Thyroid gland (tissue), 4 donors: ENCODE data around the gene ST6GALNAC6. TPM values are rescaled to one million over a fixed set of nuclear protein-coding genes. Genes with fewer than 3 reads are reported as not detected.
A peak's percentile ranks its signal among the peaks of the same experiment; 100 is the strongest.

Experiments
- DNase-seq, 2 donors: peaks; one replicate each; pipeline ENCODE4 v3.0.0-alpha.2; 2019
- H3K27ac ChIP-seq, 3 donors: fragments of 200-600 bp; sonication (generic); 1 replicate in 2 of 3; 2 replicates in 1 of 3; pipeline ENCODE4 v1.5.1; 2016 to 2019; ENCODE audit warnings: mild to moderate bottlenecking in 1 of 3, moderate library complexity in 1 of 3
- H3K27me3 ChIP-seq: fragments of 200-600 bp; sonication (generic); one replicate; pipeline ENCODE4 v1.5.1; 2019
- H3K36me3 ChIP-seq, 2 donors: fragments of 200-600 bp; sonication (generic); one replicate each; pipeline ENCODE4 v1.5.1; 2016 to 2019
- H3K4me1 ChIP-seq, 2 donors: fragments of 200-600 bp; sonication (generic); one replicate each; pipeline ENCODE4 v1.5.1; 2017 to 2019
- H3K4me3 ChIP-seq, 3 donors: fragments of 200-600 bp; sonication (generic); replicated peaks in 1 of 3; 1 replicate in 2 of 3; 2 replicates in 1 of 3; pipeline ENCODE4 v1.5.1; 2016; ENCODE audit warnings: mild to moderate bottlenecking in 1 of 3
- H3K9me3 ChIP-seq: fragments of 200-600 bp; sonication (generic); one replicate; pipeline ENCODE4 v1.5.1; 2017
- POLR2A ChIP-seq, 2 donors: fragments of 450-650 bp; IDR thresholded peaks; one replicate each; pipeline ENCODE4 v1.6.1; 2017; ENCODE audit warnings: antibody characterized with exemption in 2 of 2, mild to moderate bottlenecking in 2 of 2, moderate library complexity in 1 of 2
- WGBS, 2 donors: methylation state at CpG; one replicate each; pipeline ENCODE4 v1.1.5; 2017; 5-methylcytosine and 5-hydroxymethylcytosine counted together
- intact Hi-C: fragments of 100-400 bp; cut with DNase I; formaldehyde crosslinking; loops from one replicate; pipeline ENCODE4 v1.15.1; 2023
- total RNA-seq, 4 donors: library from RNA; depleted of rRNA; stranded (reverse); fragments of >200 nt; gene quantifications; one replicate each; pipeline ENCODE4 v1.2.3, GENCODE V29; 2016
- TF ChIP-seq, protein P1 (sequence below), 6 experiments: fragments of 200-600 bp in 3 of 6; fragments of 450-650 bp in 3 of 6; sonication (generic) in 3 of 6; IDR thresholded peaks; one replicate each; pipeline ENCODE4 v1.5.1; 2016 to 2019; ENCODE audit warnings: antibody characterized with exemption in 6 of 6, mild to moderate bottlenecking in 2 of 6, inconsistent platforms in 1 of 6, moderate library complexity in 1 of 6

The ST6GALNAC6 gene
- total RNA-seq, 4 donors from 2014 or later: 39.2 to 124 (median 50.8) TPM

DNA sequence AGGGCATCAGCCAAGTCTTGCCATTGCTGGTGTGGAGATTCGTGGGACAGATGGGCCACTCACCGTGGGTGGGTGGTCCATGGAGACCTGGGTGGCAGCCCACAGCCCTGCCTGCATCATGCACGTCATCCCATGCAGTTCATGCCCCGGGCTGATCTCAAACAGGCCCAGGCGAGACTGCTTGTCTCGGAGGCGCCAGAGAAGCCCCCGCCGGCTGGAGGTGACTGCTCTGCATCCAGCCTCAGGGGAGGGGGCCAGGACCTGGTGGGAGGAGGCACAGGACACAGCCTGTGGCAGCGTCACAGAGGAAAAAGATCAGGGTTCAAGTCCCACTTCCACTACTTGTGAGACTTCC, 30.2 kb upstream of the ST6GALNAC6 start:
- H3K4me1 ChIP-seq: peaks cover 26 to 33% of the 10 kb centered on the region in 2 donors
- intact Hi-C loops: loop anchor here (5.0 to 10.0 kb wide), 2 partner anchors 142 to 425 kb away; partner anchors contain the start of gene CDK9
- no peaks in the 10 kb centered on the region for H3K27me3 ChIP-seq
- H3K36me3 ChIP-seq: no peaks in the 10 kb centered on the region
- no peak for DNase-seq
- TF ChIP-seq POLR2A (IDR thresholded peaks at IDR 0.05): no peak
- TF ChIP-seq, protein P1, sequence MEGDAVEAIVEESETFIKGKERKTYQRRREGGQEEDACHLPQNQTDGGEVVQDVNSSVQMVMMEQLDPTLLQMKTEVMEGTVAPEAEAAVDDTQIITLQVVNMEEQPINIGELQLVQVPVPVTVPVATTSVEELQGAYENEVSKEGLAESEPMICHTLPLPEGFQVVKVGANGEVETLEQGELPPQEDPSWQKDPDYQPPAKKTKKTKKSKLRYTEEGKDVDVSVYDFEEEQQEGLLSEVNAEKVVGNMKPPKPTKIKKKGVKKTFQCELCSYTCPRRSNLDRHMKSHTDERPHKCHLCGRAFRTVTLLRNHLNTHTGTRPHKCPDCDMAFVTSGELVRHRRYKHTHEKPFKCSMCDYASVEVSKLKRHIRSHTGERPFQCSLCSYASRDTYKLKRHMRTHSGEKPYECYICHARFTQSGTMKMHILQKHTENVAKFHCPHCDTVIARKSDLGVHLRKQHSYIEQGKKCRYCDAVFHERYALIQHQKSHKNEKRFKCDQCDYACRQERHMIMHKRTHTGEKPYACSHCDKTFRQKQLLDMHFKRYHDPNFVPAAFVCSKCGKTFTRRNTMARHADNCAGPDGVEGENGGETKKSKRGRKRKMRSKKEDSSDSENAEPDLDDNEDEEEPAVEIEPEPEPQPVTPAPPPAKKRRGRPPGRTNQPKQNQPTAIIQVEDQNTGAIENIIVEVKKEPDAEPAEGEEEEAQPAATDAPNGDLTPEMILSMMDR (IDR thresholded peaks at IDR 0.05): no peak
- WGBS, 2 donors: 80 to 89% methylated on average over 4 to 5 of the region's 10 CpGs
- H3K4me3 ChIP-seq: no peak overlapping the region
- H3K27ac ChIP-seq: no peak overlapping the region
- H3K9me3 ChIP-seq: no peaks in the 10 kb centered on the region

DNA sequence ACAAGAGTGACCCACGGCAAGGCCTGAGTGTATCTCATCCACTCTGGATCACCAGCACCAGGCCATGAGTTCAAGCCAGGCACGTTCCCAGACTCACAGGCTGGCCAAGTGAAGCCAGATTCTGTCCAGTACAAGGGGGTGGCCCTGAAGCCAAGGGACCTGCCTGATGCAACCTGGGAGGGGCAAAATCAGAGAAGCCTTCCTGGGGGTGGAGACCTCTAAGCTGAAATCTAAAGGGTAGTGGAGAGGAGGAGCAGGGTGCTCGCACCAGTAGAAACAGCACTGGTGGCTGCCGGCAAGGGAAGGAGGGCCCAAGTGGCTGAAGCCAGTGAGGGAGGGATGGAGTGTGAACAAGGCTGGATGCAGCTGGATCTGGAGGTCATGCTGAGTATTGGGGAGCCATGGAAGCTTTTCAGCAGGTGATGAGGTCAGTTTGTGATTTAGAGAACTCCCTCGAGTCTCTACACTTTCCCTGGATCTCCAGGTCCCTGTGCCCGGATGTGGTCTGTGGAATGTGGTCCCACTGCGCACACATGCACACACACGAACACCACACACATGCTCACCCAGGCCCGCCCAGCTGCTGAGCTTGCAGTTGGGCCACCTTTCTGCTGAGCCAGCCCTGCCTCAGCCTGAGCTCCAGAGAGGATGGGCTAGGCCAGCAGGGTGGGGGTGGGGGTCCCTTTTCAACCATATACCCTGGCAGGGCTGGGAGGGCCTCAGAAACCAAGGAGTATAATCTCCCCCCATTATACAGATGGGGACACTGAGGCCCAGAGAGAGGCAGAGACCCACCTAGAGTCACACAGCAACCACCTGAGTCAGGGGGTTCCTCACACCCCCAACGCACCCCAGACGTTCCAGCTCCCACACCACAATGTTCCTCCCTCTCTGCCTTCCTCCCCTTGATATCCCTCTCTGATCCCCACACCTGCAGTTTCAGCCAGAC, 29.5 kb upstream of the ST6GALNAC6 start:
- intact Hi-C loops: loop anchor here (5.0 to 10.0 kb wide), 2 partner anchors 142 to 424 kb away; partner anchors contain the start of gene CDK9
- no peaks in the 10 kb centered on the region for H3K36me3 ChIP-seq
- WGBS, 2 donors: 79 to 81% methylated on average over 9 to 10 of the region's 11 CpGs
- TF ChIP-seq POLR2A (IDR thresholded peaks at IDR 0.05): no peak
- no peak overlapping the region for H3K4me3 ChIP-seq
- no peak for DNase-seq
- no peaks in the 10 kb centered on the region for H3K27me3 ChIP-seq
- no peaks in the 10 kb centered on the region for H3K9me3 ChIP-seq
- H3K4me1 ChIP-seq: peaks cover 26 to 33% of the 10 kb centered on the region in 2 donors
- no peak overlapping the region for H3K27ac ChIP-seq

DNA sequence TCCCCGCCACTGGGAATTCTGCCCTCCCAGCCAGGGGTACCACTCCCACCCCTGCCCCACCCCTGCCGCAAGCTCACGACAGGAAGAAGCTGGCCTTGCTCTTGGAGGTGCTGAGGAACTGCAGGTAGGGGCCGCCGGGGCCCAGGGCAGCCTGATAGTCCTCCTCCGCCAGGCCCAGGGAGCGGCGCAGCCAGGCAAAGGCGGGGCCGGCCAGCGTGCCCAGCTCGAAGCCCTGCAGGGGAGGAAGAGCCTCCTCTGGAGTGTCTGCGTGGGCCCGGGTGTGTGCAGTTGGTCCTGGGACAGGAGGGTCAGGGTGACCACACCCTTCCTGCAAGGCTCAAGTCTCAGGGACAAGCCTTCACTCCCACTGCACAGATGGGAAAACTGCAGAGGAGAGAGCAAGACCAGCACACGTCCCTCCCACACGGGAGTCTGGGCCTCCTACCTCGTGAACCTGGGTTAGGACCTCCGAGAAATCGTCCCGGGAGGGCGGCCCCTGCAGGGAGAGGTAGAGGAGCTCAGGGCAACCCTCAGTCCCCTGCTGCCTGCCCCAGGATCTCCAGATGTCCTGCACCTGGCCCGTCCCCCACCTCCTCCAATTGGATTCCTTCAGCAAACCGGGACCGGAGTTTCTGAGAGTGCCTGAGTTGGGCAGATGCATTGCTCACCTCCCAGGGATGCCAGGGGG, 28.7 kb upstream of the ST6GALNAC6 start:
- Histone ChIP-seq H3K4me3 (no peak overlapping the region), H3K9me3 (no peaks in the 10 kb centered on the region), H3K27ac (no peak overlapping the region), H3K36me3 (no peaks in the 10 kb centered on the region), H3K4me1 (peaks cover 26 to 33% of the 10 kb centered on the region in 2 donors), H3K27me3 (no peaks in the 10 kb centered on the region)
- 44 to 53% methylated on average over 11 of the region's 24 CpGs for WGBS, 2 donors
- no peak for DNase-seq
- TF ChIP-seq, protein P1 (IDR thresholded peaks at IDR 0.05): no peak
- TF ChIP-seq POLR2A (IDR thresholded peaks at IDR 0.05): no peak
- intact Hi-C loops: loop anchor here (5.0 to 10.0 kb wide), 2 partner anchors 141 to 423 kb away; partner anchors contain the start of gene CDK9

DNA sequence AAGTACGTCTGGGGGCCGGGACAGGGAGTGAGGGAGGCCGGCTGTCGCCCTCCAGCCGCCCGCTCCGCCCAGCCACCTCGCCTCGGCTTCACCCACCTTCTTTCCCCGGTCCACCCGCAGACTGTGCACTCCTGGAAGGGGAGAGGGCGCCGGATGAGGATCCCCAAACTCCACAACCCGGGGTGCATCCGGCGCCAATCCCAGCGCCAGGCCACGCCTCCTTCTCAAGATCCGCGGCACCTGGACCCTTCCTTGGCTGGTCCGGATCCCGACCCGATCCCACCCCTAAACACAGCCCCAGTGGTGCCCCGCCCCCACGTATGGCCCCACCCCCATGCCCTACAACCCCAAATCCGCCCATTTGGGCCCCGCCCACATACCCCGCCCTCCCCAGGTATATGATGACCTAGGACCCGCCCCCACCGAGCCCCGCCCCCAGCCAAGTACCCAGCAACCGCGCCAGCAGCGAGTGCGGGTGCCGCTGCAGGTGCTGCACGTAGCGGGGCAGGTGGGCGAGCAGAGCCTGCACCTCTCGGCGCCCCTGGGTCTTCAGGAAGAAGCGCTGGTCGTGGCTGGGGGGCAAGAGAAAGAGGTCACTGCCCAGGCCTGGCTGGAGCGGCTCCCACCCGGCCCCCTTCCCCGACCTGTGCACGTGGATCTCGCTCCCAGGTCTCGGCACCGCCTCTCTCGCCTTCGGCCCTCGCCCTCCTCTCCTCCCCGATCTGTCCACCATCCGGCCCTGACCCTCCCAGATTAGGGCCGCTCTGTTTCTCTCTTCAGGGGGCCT, 28.0 kb upstream of the ST6GALNAC6 start:
- DNase-seq: peak in 1 of 2 donors; percentile 64
- intact Hi-C loops: loop anchor here (5.0 to 10.0 kb wide), 2 partner anchors 140 to 423 kb away; partner anchors contain the start of gene CDK9
- H3K27ac ChIP-seq: no peak overlapping the region
- H3K9me3 ChIP-seq: no peaks in the 10 kb centered on the region
- no peaks in the 10 kb centered on the region for H3K36me3 ChIP-seq
- no peak for TF ChIP-seq POLR2A (IDR thresholded peaks at IDR 0.05)
- TF ChIP-seq, protein P1 (IDR thresholded peaks at IDR 0.05): no peak
- 9 to 14% methylated on average over 14 to 31 of the region's 56 CpGs for WGBS, 2 donors
- no peak overlapping the region for H3K4me3 ChIP-seq
- H3K27me3 ChIP-seq: no peaks in the 10 kb centered on the region
- H3K4me1 ChIP-seq: peaks cover 26 to 33% of the 10 kb centered on the region in 2 donors

DNA sequence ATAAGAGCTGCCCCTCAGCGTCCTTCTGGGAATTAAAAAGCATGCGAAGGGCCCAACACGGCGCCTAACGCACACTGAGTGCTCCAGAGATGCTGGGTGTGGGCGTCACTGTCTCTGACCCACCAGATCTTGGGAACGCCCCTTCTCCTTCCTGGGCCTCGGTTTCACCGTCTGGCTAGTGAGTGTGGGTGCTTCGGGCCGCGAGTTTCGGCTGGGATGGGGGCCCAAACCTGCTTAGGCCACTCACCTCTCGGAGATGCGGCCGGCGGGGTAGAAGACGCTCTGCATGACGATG, 27.4 kb upstream of the ST6GALNAC6 start:
- no peaks in the 10 kb centered on the region for H3K9me3 ChIP-seq
- DNase-seq: no peak
- no peaks in the 10 kb centered on the region for H3K36me3 ChIP-seq
- no peak overlapping the region for H3K27ac ChIP-seq
- intact Hi-C loops: loop anchor here (5.0 to 10.0 kb wide), 2 partner anchors 140 to 422 kb away; partner anchors contain the start of gene CDK9
- H3K4me3 ChIP-seq: no peak overlapping the region
- H3K27me3 ChIP-seq: no peaks in the 10 kb centered on the region
- TF ChIP-seq, protein P1 (IDR thresholded peaks at IDR 0.05): no peak
- no peak for TF ChIP-seq POLR2A (IDR thresholded peaks at IDR 0.05)
- 22 to 23% methylated on average over 14 of the region's 19 CpGs for WGBS, 2 donors
- H3K4me1 ChIP-seq: peaks cover 28 to 34% of the 10 kb centered on the region in 2 donors
